Measurements from ENCODE around the gene VPS26C.

VPS26C gene

DNA sequence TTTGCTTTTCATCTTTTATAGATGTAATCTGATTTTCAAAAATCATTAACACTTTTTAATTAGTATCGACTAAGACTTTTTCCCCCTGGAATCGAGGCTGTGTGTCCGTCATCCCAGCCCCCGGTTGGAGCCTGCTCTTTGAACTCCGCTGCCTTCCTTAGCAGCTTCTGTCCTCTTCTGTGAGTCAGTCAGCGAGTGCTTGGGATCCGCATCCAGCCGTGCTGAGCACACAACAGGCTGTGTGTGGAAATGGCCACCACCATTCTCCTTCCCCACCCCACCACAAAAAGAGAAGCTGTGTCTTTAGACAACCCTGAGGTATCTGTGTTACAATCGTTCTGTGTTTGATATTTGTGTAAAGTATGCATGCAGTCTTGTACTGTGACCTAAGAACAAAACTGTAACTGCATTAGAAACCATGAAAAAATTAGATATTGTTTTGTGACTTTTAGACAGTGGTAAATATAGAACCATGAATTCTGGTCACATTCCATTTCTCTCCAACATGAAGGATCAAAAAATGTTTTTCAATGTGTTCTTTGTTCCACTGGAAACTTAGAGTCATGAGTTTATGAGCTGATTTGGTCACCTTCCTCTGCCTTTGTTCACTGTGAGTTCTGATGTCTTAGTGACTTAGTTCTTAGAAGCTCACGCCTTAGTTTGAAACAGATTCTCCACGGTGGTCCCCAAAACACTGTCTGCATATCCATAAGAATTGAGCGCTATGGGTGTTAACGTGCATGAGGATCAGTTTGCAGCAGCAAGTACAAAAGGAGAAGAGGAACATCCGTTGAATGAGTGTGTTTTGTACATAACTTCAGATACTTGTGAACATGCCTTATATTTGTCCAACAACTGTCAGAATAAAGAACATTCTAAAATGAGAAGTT lies 64.7 kb downstream of the VPS26C start:
- Histone ChIP-seq H2AFZ (ENCODE audit: low read depth, low read length, severe bottlenecking) (no peak overlapping the region), H4K20me1 (ENCODE audit: low read depth, low read length) (no peaks in the 10 kb centered on the region), H3K79me2 (ENCODE audit: insufficient read depth, low read length) (no peaks in the 10 kb centered on the region), H3K27ac (ENCODE audit: low read depth, low read length) (no peak overlapping the region), H3K4me2 (ENCODE audit: low read depth, low read length, poor library complexity, severe bottlenecking) (no peak overlapping the region), H3K36me3 (ENCODE audit: low read length) (peaks cover 4% of the 10 kb centered on the region; the same call in 1 of the 2 replicates), H3K4me3 (ENCODE audit: insufficient read depth, low read length, poor library complexity, severe bottlenecking) (no peak overlapping the region), H3K9me3 (ENCODE audit: insufficient read depth, low read length) (no peaks in the 10 kb centered on the region), H3K27me3 (ENCODE audit: low read length) (no peaks in the 10 kb centered on the region), H3K9ac (ENCODE audit: low read length) (no peak overlapping the region), H3K9me2 (replicated peaks; ENCODE audit: insufficient read depth, low read length) (no peaks in the 10 kb centered on the region), H3F3A (ENCODE audit: insufficient read depth) (no peaks in the 10 kb centered on the region)
- TF ChIP-seq, protein P1, sequence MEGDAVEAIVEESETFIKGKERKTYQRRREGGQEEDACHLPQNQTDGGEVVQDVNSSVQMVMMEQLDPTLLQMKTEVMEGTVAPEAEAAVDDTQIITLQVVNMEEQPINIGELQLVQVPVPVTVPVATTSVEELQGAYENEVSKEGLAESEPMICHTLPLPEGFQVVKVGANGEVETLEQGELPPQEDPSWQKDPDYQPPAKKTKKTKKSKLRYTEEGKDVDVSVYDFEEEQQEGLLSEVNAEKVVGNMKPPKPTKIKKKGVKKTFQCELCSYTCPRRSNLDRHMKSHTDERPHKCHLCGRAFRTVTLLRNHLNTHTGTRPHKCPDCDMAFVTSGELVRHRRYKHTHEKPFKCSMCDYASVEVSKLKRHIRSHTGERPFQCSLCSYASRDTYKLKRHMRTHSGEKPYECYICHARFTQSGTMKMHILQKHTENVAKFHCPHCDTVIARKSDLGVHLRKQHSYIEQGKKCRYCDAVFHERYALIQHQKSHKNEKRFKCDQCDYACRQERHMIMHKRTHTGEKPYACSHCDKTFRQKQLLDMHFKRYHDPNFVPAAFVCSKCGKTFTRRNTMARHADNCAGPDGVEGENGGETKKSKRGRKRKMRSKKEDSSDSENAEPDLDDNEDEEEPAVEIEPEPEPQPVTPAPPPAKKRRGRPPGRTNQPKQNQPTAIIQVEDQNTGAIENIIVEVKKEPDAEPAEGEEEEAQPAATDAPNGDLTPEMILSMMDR (IDR thresholded peaks at IDR 0.05; ENCODE audit: insufficient read depth, low read length, poor library complexity, severe bottlenecking): no peak
- TF ChIP-seq EZH2phosphoT487 (conservative IDR thresholded peaks at IDR 0.05; ENCODE audit: low read length): no peak

DNA sequence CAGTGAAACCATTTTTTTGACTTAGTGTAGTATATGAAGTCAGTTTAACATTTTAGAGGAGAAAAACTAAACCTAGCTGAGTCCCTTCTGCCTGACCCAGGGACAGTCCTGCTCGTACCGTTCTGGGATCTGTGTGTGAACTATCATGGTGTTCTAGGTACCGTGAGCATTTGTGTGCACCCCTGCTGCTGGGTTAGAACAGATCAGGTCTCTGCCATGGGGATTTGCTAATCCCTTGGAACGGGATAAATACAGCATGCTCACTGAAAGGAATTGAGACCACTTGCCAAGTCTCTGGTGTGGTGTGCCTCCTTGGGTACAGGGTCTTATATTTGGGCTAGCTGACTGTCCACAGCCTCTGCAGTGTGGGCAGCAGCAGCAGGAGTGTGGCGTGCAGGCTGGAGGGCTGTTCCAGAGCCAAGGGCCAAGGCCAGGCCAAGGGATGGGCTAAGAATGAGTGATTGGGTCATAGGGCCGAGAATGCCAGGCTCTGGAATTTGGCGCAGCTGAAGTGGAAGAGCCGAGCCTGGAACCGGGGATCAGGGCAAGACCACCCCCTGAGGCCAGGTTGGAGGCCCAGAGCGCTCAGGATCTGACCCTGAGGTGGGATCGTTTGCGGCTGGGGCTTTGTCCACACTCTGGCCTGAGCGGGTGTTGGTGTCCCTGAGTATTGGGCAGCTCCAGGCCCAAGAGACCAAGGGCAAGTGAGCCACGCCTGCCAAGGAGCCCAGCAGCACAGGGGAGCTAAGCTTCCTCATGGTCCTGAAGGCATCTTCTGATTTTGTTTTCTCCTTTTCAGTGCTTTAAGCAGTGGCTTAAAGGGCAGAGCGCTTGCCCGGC lies 66.3 kb downstream of the VPS26C start:
- Histone ChIP-seq H3K79me2 (ENCODE audit: insufficient read depth, low read length) (no peaks in the 10 kb centered on the region), H2AFZ (ENCODE audit: low read depth, low read length, severe bottlenecking) (no peak overlapping the region), H3K9ac (ENCODE audit: low read length) (no peak overlapping the region), H3F3A (ENCODE audit: insufficient read depth) (no peaks in the 10 kb centered on the region), H3K9me3 (ENCODE audit: insufficient read depth, low read length) (no peaks in the 10 kb centered on the region), H4K20me1 (ENCODE audit: low read depth, low read length) (no peaks in the 10 kb centered on the region), H3K27me3 (ENCODE audit: low read length) (no peaks in the 10 kb centered on the region), H3K27ac (ENCODE audit: low read depth, low read length) (no peak overlapping the region), H3K9me2 (replicated peaks; ENCODE audit: insufficient read depth, low read length) (no peaks in the 10 kb centered on the region), H3K4me2 (ENCODE audit: low read depth, low read length, poor library complexity, severe bottlenecking) (no peak overlapping the region), H3K36me3 (ENCODE audit: low read length) (peaks cover 4% of the 10 kb centered on the region; the same call in 1 of the 2 replicates), H3K4me3 (ENCODE audit: insufficient read depth, low read length, poor library complexity, severe bottlenecking) (no peak overlapping the region)
- no peak for TF ChIP-seq EZH2phosphoT487 (conservative IDR thresholded peaks at IDR 0.05; ENCODE audit: low read length)
- TF ChIP-seq, protein P1 (IDR thresholded peaks at IDR 0.05; ENCODE audit: insufficient read depth, low read length, poor library complexity, severe bottlenecking): no peak

DNA sequence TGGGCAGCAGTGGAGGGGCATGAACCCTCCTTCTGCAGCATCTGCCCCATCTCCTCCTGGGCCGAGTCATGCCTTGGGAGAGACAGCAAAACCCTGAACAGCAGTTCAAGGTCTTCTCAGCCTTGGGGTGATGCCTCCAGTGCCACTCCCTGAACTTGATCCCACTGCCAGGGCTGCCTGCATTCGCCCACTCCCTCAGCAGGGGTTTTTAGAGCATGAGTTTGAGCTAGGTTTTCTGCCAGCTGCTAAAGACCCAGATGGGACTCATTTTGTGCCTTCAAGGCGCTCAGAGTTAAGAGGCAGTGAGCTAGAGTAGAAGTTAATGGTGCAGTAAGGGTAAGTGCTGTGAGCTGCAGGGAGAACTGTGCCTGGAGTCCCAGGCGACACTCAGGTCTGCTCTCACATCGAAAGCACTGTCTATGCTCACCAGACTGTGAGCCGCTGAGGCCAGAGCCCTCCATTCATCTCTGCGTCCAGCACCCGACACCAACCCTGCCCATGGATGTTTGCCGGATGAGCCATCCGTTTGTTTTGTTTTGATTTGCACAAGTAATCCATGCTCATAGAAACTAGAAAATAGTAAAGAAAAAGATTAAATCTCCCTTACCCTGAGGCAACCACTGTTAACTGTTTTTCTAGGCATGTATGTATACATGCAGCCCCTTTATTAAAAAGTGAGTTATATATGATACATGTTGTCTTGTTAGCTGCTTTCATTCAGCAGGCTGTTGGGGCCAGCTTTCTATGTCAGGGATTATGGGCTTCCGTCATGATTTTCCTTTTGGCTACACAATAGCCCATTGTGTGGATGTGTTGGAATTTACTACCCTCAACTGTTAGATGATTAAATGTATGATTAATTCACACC lies 67.8 kb downstream of the VPS26C start:
- Histone ChIP-seq H3K9me2 (replicated peaks; ENCODE audit: insufficient read depth, low read length) (no peaks in the 10 kb centered on the region), H3K36me3 (ENCODE audit: low read length) (peaks cover 4% of the 10 kb centered on the region; the same call in 1 of the 2 replicates)
- TF ChIP-seq EZH2phosphoT487 (conservative IDR thresholded peaks at IDR 0.05; ENCODE audit: low read length): no peak
- TF ChIP-seq, protein P1 (IDR thresholded peaks at IDR 0.05; ENCODE audit: insufficient read depth, low read length, poor library complexity, severe bottlenecking): no peak

More for the DNA sequence above, 67.8 kb downstream of the VPS26C start:
- no peak overlapping the region for H3K9ac ChIP-seq (ENCODE audit: low read length)
- H3F3A ChIP-seq (ENCODE audit: insufficient read depth): no peaks in the 10 kb centered on the region
- no peaks in the 10 kb centered on the region for H3K27me3 ChIP-seq (ENCODE audit: low read length)
- H2AFZ ChIP-seq (ENCODE audit: low read depth, low read length, severe bottlenecking): no peak overlapping the region
- no peak overlapping the region for H3K27ac ChIP-seq (ENCODE audit: low read depth, low read length)
- no peaks in the 10 kb centered on the region for H3K79me2 ChIP-seq (ENCODE audit: insufficient read depth, low read length)
- no peaks in the 10 kb centered on the region for H3K9me3 ChIP-seq (ENCODE audit: insufficient read depth, low read length)
- no peak overlapping the region for H3K4me2 ChIP-seq (ENCODE audit: low read depth, low read length, poor library complexity, severe bottlenecking)
- no peak overlapping the region for H3K4me3 ChIP-seq (ENCODE audit: insufficient read depth, low read length, poor library complexity, severe bottlenecking)
- H4K20me1 ChIP-seq (ENCODE audit: low read depth, low read length): no peaks in the 10 kb centered on the region
